ENCODE results near the gene ROR2.

GRCh38 chr9:91725651-91726050 lies 224.4 kb downstream of the ROR2 start:
- TF ChIP-seq TAF1 (IDR thresholded peaks at IDR 0.05; ENCODE audit: borderline replicate concordance, insufficient read depth, low read length), result no peak
- no peak for TF ChIP-seq POLR2AphosphoS5 (IDR thresholded peaks at IDR 0.05; ENCODE audit: low read depth, low read length)
- TF ChIP-seq, protein P1, sequence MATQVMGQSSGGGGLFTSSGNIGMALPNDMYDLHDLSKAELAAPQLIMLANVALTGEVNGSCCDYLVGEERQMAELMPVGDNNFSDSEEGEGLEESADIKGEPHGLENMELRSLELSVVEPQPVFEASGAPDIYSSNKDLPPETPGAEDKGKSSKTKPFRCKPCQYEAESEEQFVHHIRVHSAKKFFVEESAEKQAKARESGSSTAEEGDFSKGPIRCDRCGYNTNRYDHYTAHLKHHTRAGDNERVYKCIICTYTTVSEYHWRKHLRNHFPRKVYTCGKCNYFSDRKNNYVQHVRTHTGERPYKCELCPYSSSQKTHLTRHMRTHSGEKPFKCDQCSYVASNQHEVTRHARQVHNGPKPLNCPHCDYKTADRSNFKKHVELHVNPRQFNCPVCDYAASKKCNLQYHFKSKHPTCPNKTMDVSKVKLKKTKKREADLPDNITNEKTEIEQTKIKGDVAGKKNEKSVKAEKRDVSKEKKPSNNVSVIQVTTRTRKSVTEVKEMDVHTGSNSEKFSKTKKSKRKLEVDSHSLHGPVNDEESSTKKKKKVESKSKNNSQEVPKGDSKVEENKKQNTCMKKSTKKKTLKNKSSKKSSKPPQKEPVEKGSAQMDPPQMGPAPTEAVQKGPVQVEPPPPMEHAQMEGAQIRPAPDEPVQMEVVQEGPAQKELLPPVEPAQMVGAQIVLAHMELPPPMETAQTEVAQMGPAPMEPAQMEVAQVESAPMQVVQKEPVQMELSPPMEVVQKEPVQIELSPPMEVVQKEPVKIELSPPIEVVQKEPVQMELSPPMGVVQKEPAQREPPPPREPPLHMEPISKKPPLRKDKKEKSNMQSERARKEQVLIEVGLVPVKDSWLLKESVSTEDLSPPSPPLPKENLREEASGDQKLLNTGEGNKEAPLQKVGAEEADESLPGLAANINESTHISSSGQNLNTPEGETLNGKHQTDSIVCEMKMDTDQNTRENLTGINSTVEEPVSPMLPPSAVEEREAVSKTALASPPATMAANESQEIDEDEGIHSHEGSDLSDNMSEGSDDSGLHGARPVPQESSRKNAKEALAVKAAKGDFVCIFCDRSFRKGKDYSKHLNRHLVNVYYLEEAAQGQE (IDR thresholded peaks at IDR 0.05; ENCODE audit: insufficient read depth in 1 of 2, low read depth in 2 of 2, low read length in 2 of 2), result no peak
